B cell (primary cell): ENCODE results near the gene ACACB.

ENCODE experiments used
- CTCF ChIP-seq: fragments of 200-600 bp; IDR thresholded peaks from one replicate; pipeline ENCODE4 v1.8.0; 2022; ENCODE audit warnings: antibody characterized with exemption, mild to moderate bottlenecking
- EZH2 ChIP-seq: IDR thresholded peaks from 2 replicates; pipeline ENCODE4 v1.6.1; 2012; ENCODE audit warnings: borderline replicate concordance, low read depth, mild to moderate bottlenecking, moderate library complexity, low read length; ENCODE audit not compliant: insufficient read depth, poor library complexity, severe bottlenecking

- no peak for TF ChIP-seq CTCF
- TF ChIP-seq EZH2 = no peak
Measured at GRCh38 chr12:109299849-109300248, 183.5 kb downstream of the ACACB start.
